GM21619 (cell line): Measurements from ENCODE around the gene ZNF174.
A peak's percentile ranks its signal among the peaks of the same experiment; 100 is the strongest.

Experiments
- ATAC-seq: cut with Tn5 transposase; IDR thresholded peaks from one replicate; pipeline ENCODE4 v1.9.1; 2021; ENCODE audit not compliant: unreplicated experiment

ZNF174 gene

GRCh38 chr16:3400779-3401688 is at the start of gene ZNF174, which contains the start of gene ZSCAN32:
TSS of gene ZNF174 (plus strand) at chr16:3401215. CDS start at chr16:3402005, 790 bp downstream.
TSS of gene ZSCAN32 (minus strand) at chr16:3401004. CDS start at chr16:3397557, 3,447 bp downstream.
- peak; percentile 95 for ATAC-seq

GRCh38 chr16:3355589-3355988 is 45.4 kb upstream of the ZNF174 start, which contains the start of gene OR2C1:
TSS of gene OR2C1 (plus strand) at chr16:3355889. CDS start at chr16:3355941, 52 bp downstream.
- ATAC-seq, result no peak

- no peak for ATAC-seq
These were observed 44.9 kb upstream of the ZNF174 start for GRCh38 chr16:3356118-3356517.

DNA sequence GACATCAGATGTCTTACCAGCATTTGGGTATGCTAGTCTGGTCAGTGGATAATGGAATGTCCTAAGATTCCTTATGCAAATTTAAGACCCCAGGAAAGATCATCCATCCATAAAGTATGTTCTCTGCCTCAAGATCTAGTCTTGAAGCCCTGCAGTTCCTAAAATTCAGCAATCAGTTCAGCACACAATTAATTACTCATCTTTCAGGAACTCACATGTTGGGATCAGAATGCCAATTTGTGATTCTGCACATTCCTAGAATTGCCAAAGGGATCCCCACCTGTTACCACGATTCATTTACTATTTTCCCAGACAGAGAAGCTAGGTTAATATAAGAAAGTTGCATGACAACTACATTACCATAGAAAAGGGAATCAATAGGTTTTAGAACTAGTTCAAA is 42.1 kb upstream of the ZNF174 start:
- no peak for ATAC-seq

- ATAC-seq, result no peak
These were observed 38.1 kb upstream of the ZNF174 start for GRCh38 chr16:3362931-3363330.

DNA sequence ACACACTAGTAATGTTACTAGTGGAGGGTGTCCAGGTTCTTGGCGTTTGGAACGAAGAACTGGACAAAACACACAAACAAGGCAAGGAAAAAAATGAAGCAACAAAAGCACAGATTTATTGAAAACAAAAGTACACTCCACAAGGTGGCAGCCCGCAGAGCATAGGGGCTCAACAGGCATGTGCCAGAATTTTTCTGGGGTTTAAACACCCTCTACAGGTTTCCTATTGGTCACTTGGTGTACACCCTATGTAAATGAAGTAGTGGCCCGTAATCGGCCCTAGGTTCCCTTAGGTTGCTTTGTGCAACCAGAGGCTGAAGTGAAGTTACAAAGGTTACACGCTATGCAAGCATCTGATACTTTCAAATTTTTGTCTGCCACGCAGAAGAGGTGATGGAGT is 37.2 kb upstream of the ZNF174 start:
- no peak for ATAC-seq

- peak; percentile 53 for ATAC-seq
These were observed 36.1 kb upstream of the ZNF174 start for GRCh38 chr16:3364774-3365427.

DNA sequence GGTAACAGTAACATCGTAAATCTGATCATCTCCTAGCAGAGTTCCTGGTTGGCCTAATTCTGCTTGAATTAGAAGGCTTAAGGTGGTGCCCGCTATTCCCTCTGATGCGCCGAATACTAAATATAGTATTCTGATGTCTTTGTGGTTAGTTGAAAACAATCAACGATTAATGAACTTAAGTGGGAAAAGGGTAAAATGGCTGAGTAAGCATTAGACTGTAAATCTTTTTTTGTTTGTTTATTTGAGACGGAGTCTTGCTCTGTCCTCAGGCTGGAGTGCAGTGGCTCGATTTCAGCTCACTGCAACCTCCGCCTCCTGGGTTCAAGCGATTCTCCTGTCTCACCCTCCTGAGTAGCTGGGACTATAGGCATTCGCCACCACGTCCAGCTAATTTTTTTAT is 31.9 kb upstream of the ZNF174 start:
- no peak for ATAC-seq

DNA sequence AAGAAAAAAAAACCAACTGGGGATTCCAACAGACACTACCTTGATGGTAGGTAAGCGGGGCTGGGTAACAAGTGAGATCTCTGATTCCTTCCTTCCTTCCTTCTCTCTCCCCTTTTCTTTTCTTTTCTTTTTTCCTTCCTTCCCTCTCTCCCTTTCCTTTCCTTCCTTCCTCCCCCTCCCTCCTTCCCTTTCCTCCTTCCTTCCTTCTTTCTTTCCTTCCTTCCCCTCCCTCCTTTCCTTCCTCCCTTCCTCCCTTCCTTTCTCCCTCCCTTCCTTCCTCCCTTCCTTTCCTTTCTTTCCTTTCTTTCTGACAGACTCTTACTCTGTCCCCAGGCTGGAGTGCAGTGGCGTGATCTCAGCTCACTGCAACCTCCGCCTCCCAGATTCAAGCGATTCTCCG is 25.3 kb upstream of the ZNF174 start:
- no peak for ATAC-seq

- no peak for ATAC-seq
These were observed 23.1 kb upstream of the ZNF174 start for GRCh38 chr16:3377917-3378316.

DNA sequence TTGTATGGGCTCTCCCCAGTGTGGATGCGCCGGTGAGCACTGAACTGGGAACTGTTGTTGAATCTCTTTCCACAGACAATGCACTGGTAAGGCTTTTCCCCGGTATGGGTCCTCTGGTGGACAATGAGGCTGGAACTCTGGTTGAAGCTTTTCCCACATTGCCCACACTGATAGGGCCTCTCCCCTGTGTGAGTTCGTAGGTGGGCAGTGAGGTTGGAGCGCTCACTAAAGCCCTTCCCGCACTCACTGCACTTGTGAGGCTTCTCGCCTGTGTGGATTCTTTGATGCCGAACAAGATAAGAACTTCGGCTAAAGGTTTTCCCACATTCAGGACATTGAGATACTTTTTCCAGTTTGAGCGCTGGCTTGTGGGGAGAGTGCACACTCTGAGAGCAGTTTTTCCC is 18.0 kb upstream of the ZNF174 start:
- no peak for ATAC-seq

- ATAC-seq, result no peak
These were observed 12.7 kb upstream of the ZNF174 start for GRCh38 chr16:3388325-3388724.

DNA sequence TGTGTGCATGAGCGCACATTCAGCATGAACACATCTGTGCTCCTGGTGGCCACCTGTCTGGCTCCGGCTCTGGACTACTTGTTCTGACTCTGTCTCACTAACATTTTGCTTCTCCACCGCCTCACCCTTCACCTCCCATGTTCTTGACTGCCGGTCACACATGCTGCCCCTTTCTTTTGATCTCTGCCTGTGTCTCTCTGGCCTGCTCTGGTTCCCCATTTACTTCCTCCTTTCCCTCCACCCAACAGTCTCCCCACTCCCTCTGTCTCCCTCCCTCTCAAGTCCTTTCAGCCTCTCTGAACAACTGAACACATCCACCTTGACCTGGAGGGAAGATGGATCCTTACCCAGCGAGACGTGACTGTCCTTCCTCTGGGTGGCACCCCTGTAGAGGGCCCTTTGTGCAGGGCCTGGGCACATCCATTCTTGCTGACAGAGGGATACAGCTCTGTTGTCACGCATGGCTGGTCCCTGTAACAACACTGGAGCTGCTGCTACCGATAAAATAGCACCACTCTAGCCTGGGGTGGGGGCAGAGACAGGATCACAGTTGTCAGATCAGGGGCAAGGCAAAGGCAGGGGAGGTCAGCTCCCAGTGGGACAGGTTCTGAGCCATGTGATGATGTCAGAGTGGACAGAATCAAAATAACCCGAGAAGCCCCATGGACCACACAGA is 11.2 kb upstream of the ZNF174 start:
- ATAC-seq, result no peak

GRCh38 chr16:3400446-3400778 is 603 bp upstream of the ZNF174 start:
- peak; percentile 31 for ATAC-seq

GRCh38 chr16:3401719-3402397 is 843 bp downstream of the ZNF174 start:
- no peak for ATAC-seq

- no peak for ATAC-seq
These were observed 7.7 kb downstream of the ZNF174 start for GRCh38 chr16:3408561-3409197.

DNA sequence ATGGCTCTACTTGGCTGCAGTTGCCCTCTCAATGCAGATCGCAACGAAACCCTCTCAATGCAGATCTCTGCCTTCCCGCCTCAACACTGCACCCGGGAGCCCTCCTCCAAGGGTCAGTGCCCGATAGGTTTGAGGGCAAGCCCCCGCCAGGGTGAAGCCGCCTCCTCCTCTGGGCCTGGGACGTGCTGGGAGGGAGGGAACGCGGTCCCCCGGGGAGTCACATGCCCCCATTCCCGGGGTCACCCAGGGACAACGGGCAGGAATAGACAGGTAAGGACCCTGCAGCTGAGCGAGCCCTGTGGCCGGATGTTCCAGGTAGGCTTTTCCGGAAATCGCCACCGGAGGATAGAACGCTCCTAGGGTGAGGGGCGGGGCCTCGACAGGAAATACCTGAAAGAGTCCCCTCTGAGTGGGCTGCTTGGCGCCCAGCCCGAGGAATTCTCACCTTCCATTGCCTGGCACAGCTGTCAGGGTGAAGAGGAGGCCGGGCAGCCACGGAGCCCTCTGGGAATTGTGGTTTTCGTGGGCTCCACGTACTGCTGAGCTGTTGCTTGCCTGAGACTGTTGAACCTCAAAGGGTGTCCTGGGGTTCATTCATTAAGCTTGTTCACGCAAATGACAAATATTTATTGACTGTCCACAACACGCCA is 12.8 kb downstream of the ZNF174 start:
- ATAC-seq, result no peak

- no peak for ATAC-seq
These were observed 30.8 kb downstream of the ZNF174 start for GRCh38 chr16:3431779-3432219.

DNA sequence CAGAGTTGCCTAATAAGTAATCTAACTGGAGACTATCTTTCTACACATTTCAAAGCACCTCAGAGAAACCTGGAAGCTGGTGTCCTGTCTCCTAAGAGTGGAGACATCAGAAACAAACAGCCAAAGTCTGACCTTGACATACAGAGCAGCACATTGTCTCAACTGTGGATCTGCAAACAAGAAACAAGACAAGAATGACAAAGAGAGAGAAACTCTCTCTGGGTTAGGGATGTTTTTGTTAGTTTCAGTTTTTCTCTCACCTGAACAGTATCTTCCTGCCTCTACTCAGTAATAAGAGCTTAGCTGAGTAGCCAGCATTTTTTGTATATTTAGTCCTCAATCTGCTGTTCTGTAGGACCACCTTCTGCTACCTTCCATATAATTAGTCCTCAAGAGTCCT is 33.4 kb downstream of the ZNF174 start:
- ATAC-seq, result no peak

GRCh38 chr16:3439637-3440036 is 38.6 kb downstream of the ZNF174 start:
- ATAC-seq, result no peak
